HL-60/S4 treated with phorbol 12-myristate 13-acetate at 8.2 ng/mL for 4 days and 3 days (cell line): Measurements from ENCODE around the gene FBH1.
"Not testable (repeated sequence)": the region's sequence is repeated elsewhere in the genome, so short reads cannot be mapped to it uniquely, and the experiment has no call there.

Experiments
- in situ Hi-C: fragments of 300-500 bp; cut with MboI; formaldehyde crosslinking; loops from 2 replicates; pipeline ENCODE4 v1.15.0; 2022; ENCODE audit warnings: low sequenced_read_pairs

Gene FBH1

DNA sequence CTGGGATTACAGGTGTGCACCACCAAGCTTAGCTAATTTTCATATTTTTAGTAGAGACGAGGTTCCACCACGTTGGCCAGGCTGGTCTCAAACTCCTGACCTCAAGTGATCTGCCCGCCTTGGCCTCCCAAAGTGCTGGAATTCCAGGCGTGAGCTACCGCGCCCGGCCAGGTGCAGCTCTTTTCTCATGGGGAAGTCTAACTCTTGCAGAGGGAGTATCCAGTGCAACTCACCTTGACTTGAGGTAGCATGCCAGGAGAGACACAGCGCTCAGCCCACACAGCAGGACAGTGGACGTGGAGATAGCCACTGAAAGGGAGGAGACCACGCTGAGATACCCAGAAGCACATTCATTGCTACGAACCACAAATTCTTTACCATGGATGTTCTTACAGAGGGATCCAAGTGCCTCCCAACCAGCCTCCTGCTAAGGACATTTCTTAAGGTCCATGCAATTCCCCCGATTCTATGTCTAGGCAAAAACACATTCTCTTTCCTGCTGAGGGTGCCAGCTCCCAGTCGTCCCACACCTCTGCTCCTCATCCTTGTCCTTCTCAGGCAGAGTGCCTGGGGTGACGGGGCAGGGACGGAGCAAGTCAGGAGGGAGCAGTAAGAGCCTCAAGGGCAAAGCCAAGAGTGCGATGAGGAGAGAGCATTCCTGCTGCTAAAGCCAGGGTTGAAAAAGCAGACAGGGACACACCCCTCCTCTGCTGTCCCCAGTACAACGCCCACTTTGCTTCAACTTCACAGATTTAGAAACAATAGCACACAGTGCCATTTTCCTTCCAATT lies 66.3 kb downstream of the FBH1 start:
- in situ Hi-C loops: no loop called here

- in situ Hi-C loops: no loop called here
These were observed 68.0 kb downstream of the FBH1 start for GRCh38 chr10:5958077-5958476.

GRCh38 chr10:5958675-5959074 lies 68.6 kb downstream of the FBH1 start:
- in situ Hi-C loops: no loop called here

- in situ Hi-C loops: no loop called here
These were observed 69.1 kb downstream of the FBH1 start for GRCh38 chr10:5959142-5959541.

DNA sequence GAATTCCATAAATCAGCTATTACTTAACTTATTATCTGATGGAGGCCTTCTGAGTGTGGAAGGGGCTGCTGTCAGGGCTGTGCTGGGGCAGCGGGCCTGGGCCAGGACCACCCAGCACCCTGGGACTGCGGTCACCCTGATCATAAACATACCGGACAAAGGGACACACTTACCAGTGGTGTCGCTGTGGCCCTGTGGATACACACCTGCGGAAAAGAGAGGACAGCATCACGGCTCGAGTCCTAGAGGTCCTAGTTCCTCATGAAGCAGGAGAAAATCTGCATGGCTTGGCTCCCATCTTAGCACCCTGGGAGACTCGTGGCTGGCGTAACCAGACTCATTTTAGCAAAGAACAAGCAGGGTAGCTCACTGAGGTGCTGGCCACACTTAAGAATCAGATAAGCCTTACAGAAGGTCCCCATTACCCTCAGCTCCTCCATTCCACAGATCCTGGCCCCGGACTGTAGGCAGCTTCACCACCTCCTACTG lies 69.6 kb downstream of the FBH1 start:
- in situ Hi-C loops: no loop called here

DNA sequence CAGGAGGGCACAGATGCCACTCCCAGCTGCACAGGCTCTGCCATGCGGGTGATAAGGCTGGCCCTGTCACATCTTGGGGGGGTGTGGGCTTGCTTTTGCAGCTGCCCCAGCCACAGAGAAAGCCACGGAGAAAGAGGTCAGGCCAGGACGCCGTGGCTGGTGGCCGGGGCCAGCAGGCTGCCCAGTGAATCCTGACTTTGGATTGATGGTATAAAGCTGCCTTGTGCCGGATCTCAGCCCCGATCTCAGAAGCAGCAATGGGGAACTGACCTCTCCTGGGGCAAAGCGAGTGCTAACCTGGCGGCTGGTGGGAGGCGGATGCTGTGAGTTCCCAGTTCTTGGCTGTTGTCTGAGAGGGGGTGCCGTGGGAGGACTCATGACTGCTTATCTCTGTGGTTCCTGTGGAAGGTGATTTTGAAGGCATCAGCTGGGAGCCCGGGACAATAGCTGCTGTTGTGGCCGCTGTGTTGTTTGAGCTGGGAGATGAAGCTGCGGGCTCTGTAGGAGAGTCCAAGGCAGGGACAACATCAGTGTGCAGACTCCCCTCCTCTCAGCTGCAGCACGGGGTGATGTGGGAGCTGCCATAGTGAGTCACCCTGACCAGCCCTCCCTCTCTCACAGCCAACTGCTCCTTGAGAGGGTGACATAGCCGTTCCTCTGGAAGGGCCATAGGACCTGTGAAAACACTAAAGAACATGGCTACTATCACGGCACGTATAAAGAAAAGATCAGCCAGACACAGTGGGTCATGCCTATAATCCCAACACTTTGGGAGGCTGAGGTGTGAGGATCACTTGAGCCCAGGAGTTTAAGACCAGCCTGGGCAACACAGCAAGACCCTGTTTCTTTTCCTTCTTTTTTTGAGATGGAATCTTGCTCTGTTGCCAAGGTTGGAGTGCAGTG lies 70.3 kb downstream of the FBH1 start:
- in situ Hi-C loops: no loop called here

GRCh38 chr10:5960973-5961275 lies 70.9 kb downstream of the FBH1 start:
- in situ Hi-C loops: not testable (repeated sequence)

DNA sequence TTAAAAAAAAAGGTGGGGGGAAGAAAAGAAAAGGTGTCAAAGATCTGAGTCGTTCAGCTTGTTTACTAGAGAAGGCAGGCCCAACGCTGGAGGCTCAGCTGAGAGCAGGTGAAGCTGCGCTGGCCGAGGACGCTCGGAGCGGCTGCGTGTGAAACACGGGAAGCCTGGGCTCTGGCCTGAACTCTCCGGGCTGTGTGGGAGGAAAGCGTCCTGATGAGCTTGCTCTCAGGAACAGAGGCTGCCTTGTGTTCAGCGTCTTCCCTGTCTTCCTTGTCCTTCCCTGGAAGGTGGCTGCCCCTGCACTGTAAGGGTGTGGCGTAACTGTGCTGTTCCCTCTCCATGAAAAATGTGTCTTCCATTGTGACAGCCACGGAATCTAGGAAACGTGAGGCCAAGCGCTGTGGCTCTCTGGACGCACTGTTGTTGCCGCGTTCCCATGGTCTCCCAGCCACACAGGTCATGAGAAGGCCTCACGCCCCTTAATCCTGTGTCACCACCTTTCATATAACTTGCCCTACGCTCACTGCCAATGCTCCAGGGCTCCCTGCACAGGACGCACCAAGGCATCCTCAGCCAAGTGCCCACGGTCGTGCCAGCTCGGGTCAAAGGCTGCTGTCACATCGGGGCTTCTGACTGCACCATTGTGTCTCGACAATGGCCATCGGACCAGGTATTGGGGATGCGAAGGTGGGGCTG lies 71.5 kb downstream of the FBH1 start:
- in situ Hi-C loops: no loop called here

GRCh38 chr10:5962358-5962940 lies 72.4 kb downstream of the FBH1 start:
- in situ Hi-C loops: not testable (repeated sequence)

DNA sequence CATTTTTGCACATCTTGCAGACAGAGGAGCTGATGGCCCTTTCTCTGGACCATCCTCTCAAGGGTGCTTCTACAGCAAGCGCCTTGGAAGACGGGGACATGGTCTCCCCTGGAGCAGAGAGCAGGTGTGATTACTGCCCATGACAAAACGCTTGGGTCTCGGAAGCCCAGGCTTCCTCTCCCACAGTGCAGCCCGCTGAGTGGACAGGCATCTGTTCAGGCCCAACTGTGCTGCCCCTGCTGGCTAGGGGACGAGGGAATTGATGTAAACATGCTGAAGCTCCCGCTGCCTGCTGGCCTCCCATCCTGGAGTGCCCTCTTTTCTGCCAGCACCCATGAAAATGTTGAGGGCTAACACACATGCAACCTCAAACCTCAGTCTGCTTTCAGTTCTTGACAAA lies 73.0 kb downstream of the FBH1 start:
- in situ Hi-C loops: no loop called here

GRCh38 chr10:5963591-5963990 lies 73.5 kb downstream of the FBH1 start:
- in situ Hi-C loops: no loop called here

GRCh38 chr10:5964736-5965135 lies 74.7 kb downstream of the FBH1 start:
- in situ Hi-C loops: no loop called here

- in situ Hi-C loops: no loop called here
These were observed 75.2 kb downstream of the FBH1 start for GRCh38 chr10:5965266-5965665.

DNA sequence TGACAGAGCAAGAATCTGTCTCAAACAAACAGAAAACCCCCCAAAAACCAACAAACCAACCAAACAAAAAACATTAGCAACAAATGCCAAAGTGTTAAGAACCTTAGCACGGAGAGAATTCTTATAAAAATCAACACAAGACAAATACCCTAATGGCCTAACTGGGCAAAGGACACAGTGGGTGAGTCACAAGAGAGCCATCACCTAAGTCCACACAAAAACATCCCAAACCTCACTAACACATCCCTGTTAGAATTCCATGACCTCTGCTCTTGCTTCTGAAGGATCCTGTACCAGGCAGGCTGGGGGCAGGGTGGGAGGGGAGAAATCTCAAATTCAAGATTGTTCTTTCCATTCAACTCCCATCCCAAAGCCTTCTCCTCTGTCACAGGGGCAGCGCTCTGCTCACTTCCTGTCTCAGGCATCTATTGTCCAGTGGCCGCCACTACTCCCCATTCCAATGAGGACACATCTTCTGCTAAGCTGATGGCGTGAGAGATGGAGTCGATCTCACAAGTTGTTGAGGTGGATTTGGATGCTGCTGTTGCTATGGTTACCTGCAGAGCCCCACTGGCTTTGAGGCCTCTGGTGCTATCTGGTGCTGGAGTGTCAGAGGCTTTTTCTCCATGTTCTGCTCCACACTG lies 78.1 kb downstream of the FBH1 start:
- in situ Hi-C loops: no loop called here

DNA sequence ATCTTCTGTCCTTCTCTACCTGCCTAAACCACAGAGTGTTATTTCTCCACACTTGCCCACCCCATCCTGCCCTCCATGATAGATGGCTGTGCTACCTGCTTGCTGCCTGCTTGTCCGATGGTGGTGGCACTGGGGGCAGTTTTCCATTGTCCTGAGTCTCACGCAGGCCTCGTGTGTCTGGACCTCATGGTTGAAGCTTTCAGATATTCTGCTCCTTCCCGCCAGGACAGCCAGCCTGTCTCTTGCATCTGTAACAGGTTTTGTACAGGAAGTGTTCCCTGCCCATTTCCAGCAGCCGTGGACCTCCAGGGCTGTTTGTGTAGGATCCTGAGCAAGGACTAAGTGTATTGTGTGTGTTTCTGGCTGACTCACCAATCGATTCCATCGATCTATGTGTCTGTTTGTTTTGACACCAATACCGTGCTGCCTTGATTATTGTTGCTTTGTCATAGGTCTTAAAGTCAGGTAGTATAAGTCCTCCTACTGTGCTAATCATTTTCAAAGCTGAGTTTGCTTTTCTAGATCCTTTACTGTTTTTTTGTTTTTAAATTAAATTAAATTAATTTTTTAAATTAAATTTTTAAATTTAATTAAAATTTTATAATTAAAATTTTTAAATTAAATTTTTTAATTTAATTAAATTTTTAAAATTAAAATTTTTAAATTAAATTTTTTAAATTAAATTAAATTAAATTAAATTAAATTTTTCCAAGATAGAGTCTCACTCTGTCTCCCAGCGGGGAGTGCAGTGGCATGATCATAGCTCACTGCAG lies 78.8 kb downstream of the FBH1 start:
- in situ Hi-C loops: no loop called here

DNA sequence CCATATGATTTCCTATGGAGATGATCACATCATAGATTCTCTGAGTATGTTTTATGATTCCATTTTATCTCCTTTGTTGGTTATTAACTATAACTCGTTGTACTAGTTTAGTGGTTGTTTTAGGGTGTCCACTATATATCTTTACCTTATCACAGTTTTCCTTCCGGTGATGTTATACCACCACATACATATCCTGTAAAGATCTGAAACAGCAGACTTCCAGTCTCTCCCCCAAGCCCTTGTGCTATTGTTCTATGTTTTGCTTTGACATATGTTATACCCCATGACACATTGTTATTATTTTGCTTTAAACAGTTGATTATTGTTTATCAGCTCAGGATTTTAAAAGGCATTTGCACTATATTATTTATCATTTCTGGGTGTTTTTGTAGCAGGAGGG lies 80.0 kb downstream of the FBH1 start:
- in situ Hi-C loops: no loop called here

GRCh38 chr10:5970527-5970926 lies 80.5 kb downstream of the FBH1 start:
- in situ Hi-C loops: no loop called here

- in situ Hi-C loops: no loop called here
These were observed 81.3 kb downstream of the FBH1 start for GRCh38 chr10:5971315-5971832.

DNA sequence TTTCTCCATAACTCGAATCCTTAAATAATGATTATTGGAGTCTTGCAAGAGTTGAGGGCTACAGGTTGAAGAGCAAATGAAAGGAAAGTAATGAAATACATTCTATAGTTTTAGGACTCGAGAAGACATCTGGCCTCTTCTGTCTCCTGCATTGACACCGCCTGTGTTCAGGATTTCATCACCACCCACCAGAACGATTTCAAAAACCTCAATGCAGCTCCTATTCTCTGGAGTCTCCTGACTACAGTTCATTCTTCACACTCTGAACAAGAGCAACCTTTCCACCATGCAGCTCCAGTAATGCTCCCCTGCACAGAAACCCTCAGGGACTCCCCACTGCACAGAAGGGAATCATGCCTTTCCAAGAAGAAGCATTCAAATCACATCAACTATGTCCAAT lies 81.8 kb downstream of the FBH1 start:
- in situ Hi-C loops: no loop called here

DNA sequence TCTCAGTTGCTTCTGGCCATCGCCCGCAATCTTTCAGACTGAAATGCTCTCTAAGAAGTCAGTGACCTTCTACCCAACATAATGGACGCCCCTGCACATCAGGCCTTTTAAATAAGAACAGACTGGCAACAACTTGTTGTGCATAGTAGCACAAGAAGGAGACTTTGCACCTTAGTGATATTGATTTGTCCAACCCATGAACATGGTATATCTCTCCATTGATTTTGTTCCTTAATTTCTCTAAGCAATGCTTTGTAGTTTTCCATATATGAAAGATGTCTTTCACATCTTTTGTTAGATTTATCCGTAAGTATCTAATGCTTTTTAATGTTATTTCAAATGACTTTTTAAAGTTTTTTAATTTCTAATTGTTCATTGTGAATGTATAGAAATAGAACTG lies 83.0 kb downstream of the FBH1 start:
- in situ Hi-C loops: no loop called here
